Trophoblast cell (in vitro differentiated cells and primary cell): ENCODE measurements around the gene SPTSSA.

Experiments used
- DNase-seq, 2 donors: peaks; one replicate each; pipeline ENCODE4 v3.0.0-alpha.2; 2016
- H2AFZ ChIP-seq: 2 replicates; pipeline ENCODE4 v1.6.1; 2013; ENCODE audit warnings: low read length, moderate library complexity, mild to moderate bottlenecking; ENCODE audit not compliant: insufficient read depth, poor library complexity
- H2AK5ac ChIP-seq: 2 replicates; pipeline ENCODE4 v1.6.1; 2013; ENCODE audit warnings: mild to moderate bottlenecking, low read length
- H2BK120ac ChIP-seq: 2 replicates; pipeline ENCODE4 v1.6.1; 2013; ENCODE audit warnings: low read length, mild to moderate bottlenecking, moderate library complexity; ENCODE audit not compliant: insufficient read depth, poor library complexity
- H2BK12ac ChIP-seq: 2 replicates; pipeline ENCODE4 v1.6.1; 2013; ENCODE audit warnings: mild to moderate bottlenecking, low read length, moderate library complexity
- H2BK5ac ChIP-seq: 2 replicates; pipeline ENCODE4 v1.6.1; 2013; ENCODE audit warnings: low read length, low read depth, moderate library complexity, mild to moderate bottlenecking; ENCODE audit not compliant: poor library complexity
- H3K14ac ChIP-seq: 2 replicates; pipeline ENCODE4 v1.6.1; 2013; ENCODE audit warnings: mild to moderate bottlenecking, low read length
- H3K18ac ChIP-seq: 2 replicates; pipeline ENCODE4 v1.6.1; 2013; ENCODE audit warnings: mild to moderate bottlenecking, low read length
- H3K23ac ChIP-seq: 2 replicates; pipeline ENCODE4 v1.6.1; 2013; ENCODE audit warnings: low read length
- H3K27ac ChIP-seq: 2 replicates; pipeline ENCODE4 v1.5.1; 2013; ENCODE audit warnings: low read depth, mild to moderate bottlenecking, inconsistent platforms, low read length, moderate library complexity
- H3K27me3 ChIP-seq: 2 replicates; pipeline ENCODE4 v1.6.1; 2013; ENCODE audit warnings: inconsistent platforms, mild to moderate bottlenecking, low read length, moderate library complexity; ENCODE audit not compliant: insufficient read depth
- H3K36me3 ChIP-seq, 2 experiments: 1 replicate in 1 of 2; 2 replicates in 1 of 2; pipeline ENCODE4 v1.6.1; 2013; ENCODE audit warnings: low read length in 2 of 2, mild to moderate bottlenecking in 2 of 2, moderate library complexity in 1 of 2; ENCODE audit not compliant: insufficient read depth in 2 of 2, control insufficient read depth in 1 of 2
- H3K4ac ChIP-seq: 2 replicates; pipeline ENCODE4 v1.6.1; 2013; ENCODE audit warnings: low read depth, mild to moderate bottlenecking, low read length, moderate library complexity
- H3K4me1 ChIP-seq, 2 experiments: 1 replicate in 1 of 2; 2 replicates in 1 of 2; pipeline ENCODE4 v1.6.1; 2013; ENCODE audit warnings: low read length in 2 of 2, mild to moderate bottlenecking in 2 of 2, moderate library complexity in 1 of 2; ENCODE audit not compliant: insufficient read depth in 2 of 2, control insufficient read depth in 1 of 2
- H3K4me2 ChIP-seq: 2 replicates; pipeline ENCODE4 v1.6.1; 2013; ENCODE audit warnings: inconsistent platforms, mild to moderate bottlenecking, low read length, moderate library complexity
- H3K4me3 ChIP-seq: 2 replicates; pipeline ENCODE4 v1.5.1; 2013; ENCODE audit warnings: mild to moderate bottlenecking, low read depth, low read length, inconsistent platforms
- H3K79me1 ChIP-seq: one replicate; pipeline ENCODE4 v1.6.1; 2013; ENCODE audit warnings: low read length
- H3K79me2 ChIP-seq: 2 replicates; pipeline ENCODE4 v1.6.1; 2013; ENCODE audit warnings: low read length, mild to moderate bottlenecking; ENCODE audit not compliant: control insufficient read depth, insufficient read depth, poor library complexity
- H3K9ac ChIP-seq: 2 replicates; pipeline ENCODE4 v1.6.1; 2013; ENCODE audit warnings: mild to moderate bottlenecking, low read length
- H3K9me3 ChIP-seq: 2 replicates; pipeline ENCODE4 v1.6.1; 2013; ENCODE audit warnings: low read depth, mild to moderate bottlenecking, control low read depth, inconsistent platforms, low read length; ENCODE audit not compliant: insufficient read depth
- H4K12ac ChIP-seq: 2 replicates; pipeline ENCODE4 v1.6.1; 2013; ENCODE audit warnings: low read depth, mild to moderate bottlenecking, low read length, moderate library complexity
- H4K8ac ChIP-seq: 2 replicates; pipeline ENCODE4 v1.6.1; 2013; ENCODE audit warnings: low read depth, mild to moderate bottlenecking, low read length, moderate library complexity
- H4K91ac ChIP-seq: one replicate; pipeline ENCODE4 v1.6.1; 2013; ENCODE audit warnings: low read depth, mild to moderate bottlenecking, low read length, moderate library complexity
- WGBS: extraction: QIAGEN DNeasy Blood & Tissue Kit; methylation state at CpG from one replicate; pipeline ENCODE4 v1.1.7; 2013; ENCODE audit warnings: missing lambda C conversion rate; ENCODE audit not compliant: insufficient read length, insufficient coverage; ENCODE audit errors: extremely low coverage; 5-methylcytosine and 5-hydroxymethylcytosine counted together

SPTSSA gene

DNA sequence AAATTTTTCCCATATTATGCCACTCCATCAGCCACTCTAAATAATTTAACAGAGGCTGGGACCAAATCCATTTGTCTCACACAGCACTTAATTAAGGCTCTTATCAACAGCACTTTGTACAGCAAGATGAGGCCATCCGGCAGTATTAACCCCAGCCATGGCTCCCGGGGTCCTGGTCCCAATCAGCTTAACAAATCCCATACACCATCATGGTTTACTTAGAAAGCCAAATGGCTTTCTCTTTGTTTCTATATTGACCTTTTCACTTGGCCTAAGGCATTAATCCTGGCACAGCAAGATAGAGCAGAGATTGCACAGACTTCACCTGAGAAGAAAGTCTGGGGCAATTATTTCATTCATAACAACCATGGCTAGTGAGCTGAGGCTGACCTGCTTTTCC, 38.6 kb downstream of the SPTSSA start:
- Histone ChIP-seq H3K79me1 (no peaks in the 10 kb centered on the region), H3K27me3 (no peaks in the 10 kb centered on the region), H3K18ac (no peak overlapping the region), H3K27ac (no peak overlapping the region), H2BK5ac (no peak overlapping the region), H4K8ac (no peak overlapping the region), H2BK120ac (no peak overlapping the region), H4K12ac (no peak overlapping the region), H3K14ac (no peak overlapping the region), H3K9me3 (peaks cover 7% of the 10 kb centered on the region), H2BK12ac (no peak overlapping the region), H2AK5ac (no peak overlapping the region), H3K4ac (no peak overlapping the region), H3K36me3 (no peaks in the 10 kb centered on the region), H3K9ac (no peak overlapping the region), H4K91ac (no peak overlapping the region), H3K4me1 (peaks cover 10 to 11% of the 10 kb centered on the region in 2 experiments), H3K23ac (no peak overlapping the region), H3K79me2 (no peaks in the 10 kb centered on the region), H3K4me3 (no peak overlapping the region), H2AFZ (no peak overlapping the region), H3K4me2 (no peak overlapping the region)
- WGBS: no CpG with 5 or more reads among the region's 2 CpGs
- DNase-seq: no peak

- H3K14ac ChIP-seq: no peak overlapping the region
Measured at GRCh38 chr14:34420547-34421150, 41.4 kb downstream of the SPTSSA start.

DNA sequence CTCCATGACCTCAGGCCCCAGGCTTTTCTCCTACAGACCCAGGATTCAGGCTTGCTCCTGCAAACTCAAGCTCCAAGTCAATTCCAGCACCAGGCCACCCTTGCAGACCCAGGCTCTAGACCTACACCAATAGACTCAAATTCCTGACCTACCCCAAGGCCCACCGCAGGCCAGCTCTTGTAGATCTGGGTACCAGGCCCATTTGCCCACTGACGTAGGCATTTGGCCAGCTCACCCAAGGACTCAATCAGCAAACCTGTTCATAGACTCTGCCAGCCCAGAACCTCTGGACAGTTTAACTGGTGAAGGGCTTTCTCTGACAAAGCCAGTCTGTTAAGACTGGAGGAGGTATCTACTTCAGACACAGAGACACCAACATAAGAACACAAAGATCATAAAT, 52.3 kb downstream of the SPTSSA start:
- H3K79me2 ChIP-seq: no peaks in the 10 kb centered on the region
- no peak overlapping the region for H2BK120ac ChIP-seq
- H3K27ac ChIP-seq: no peak overlapping the region
- H4K8ac ChIP-seq: no peak overlapping the region
- H2BK5ac ChIP-seq: no peak overlapping the region
- H3K18ac ChIP-seq: no peak overlapping the region
- H3K27me3 ChIP-seq: no peaks in the 10 kb centered on the region
- H3K4me2 ChIP-seq: no peak overlapping the region
- DNase-seq: no peak
- no peak overlapping the region for H2AK5ac ChIP-seq
- no peak overlapping the region for H3K23ac ChIP-seq
- no peak overlapping the region for H3K4ac ChIP-seq
- no peak overlapping the region for H4K91ac ChIP-seq
- no peak overlapping the region for H3K4me3 ChIP-seq
- no peaks in the 10 kb centered on the region for H3K4me1 ChIP-seq
- H3K14ac ChIP-seq: no peak overlapping the region
- no peak overlapping the region for H4K12ac ChIP-seq
- peaks cover 3% of the 10 kb centered on the region for H3K9me3 ChIP-seq
- H2AFZ ChIP-seq: no peak overlapping the region
- H3K9ac ChIP-seq: no peak overlapping the region
- H3K79me1 ChIP-seq: no peaks in the 10 kb centered on the region
- H3K36me3 ChIP-seq: no peaks in the 10 kb centered on the region
- WGBS: no CpG with 5 or more reads among the region's 2 CpGs
- H2BK12ac ChIP-seq: no peak overlapping the region

More at GRCh38 chr14:34420547-34421150, 41.4 kb downstream of the SPTSSA start:
- peaks cover 7% of the 10 kb centered on the region for H3K9me3 ChIP-seq
- DNase-seq: no peak
- no peak overlapping the region for H4K91ac ChIP-seq
- H3K18ac ChIP-seq: no peak overlapping the region
- H4K8ac ChIP-seq: no peak overlapping the region
- no peak overlapping the region for H2BK120ac ChIP-seq
- H3K79me1 ChIP-seq: no peaks in the 10 kb centered on the region
- no peaks in the 10 kb centered on the region for H3K36me3 ChIP-seq
- no peak overlapping the region for H3K4me2 ChIP-seq
- H3K9ac ChIP-seq: no peak overlapping the region
- H2AFZ ChIP-seq: no peak overlapping the region
- no peak overlapping the region for H2AK5ac ChIP-seq
- no peak overlapping the region for H2BK5ac ChIP-seq
- no peaks in the 10 kb centered on the region for H3K27me3 ChIP-seq
- no peaks in the 10 kb centered on the region for H3K79me2 ChIP-seq
- WGBS: no CpG with 5 or more reads among the region's 6 CpGs
- no peak overlapping the region for H3K4me3 ChIP-seq
- no peak overlapping the region for H3K27ac ChIP-seq
- no peak overlapping the region for H2BK12ac ChIP-seq
- no peak overlapping the region for H3K23ac ChIP-seq
- peaks cover 10% of the 10 kb centered on the region in 2 experiments for H3K4me1 ChIP-seq
- H3K4ac ChIP-seq: no peak overlapping the region
- no peak overlapping the region for H4K12ac ChIP-seq

- no peak overlapping the region for H3K4ac ChIP-seq
- H3K4me3 ChIP-seq: no peak overlapping the region
- no peaks in the 10 kb centered on the region for H3K4me1 ChIP-seq
- no peak overlapping the region for H2BK120ac ChIP-seq
- H3K23ac ChIP-seq: no peak overlapping the region
- H3K14ac ChIP-seq: no peak overlapping the region
- no peak overlapping the region for H3K9ac ChIP-seq
- H4K8ac ChIP-seq: no peak overlapping the region
- H2AFZ ChIP-seq: no peak overlapping the region
- peaks cover 3% of the 10 kb centered on the region for H3K9me3 ChIP-seq
- H2AK5ac ChIP-seq: no peak overlapping the region
- no peak overlapping the region for H4K12ac ChIP-seq
- no peak overlapping the region for H3K27ac ChIP-seq
- no peak for DNase-seq
- H3K4me2 ChIP-seq: no peak overlapping the region
- H2BK5ac ChIP-seq: no peak overlapping the region
- H3K36me3 ChIP-seq: no peaks in the 10 kb centered on the region
- H3K79me2 ChIP-seq: no peaks in the 10 kb centered on the region
- H2BK12ac ChIP-seq: no peak overlapping the region
- no peak overlapping the region for H4K91ac ChIP-seq
- no peaks in the 10 kb centered on the region for H3K79me1 ChIP-seq
- no CpG with 5 or more reads among the region's 1 CpG for WGBS
- no peaks in the 10 kb centered on the region for H3K27me3 ChIP-seq
- H3K18ac ChIP-seq: no peak overlapping the region
Measured at GRCh38 chr14:34407951-34408350, 54.1 kb downstream of the SPTSSA start.
